Osteocyte (in vitro differentiated cells): ENCODE results near the gene KIAA0232. TPM values are rescaled to one million over a fixed set of nuclear protein-coding genes. Genes with fewer than 3 reads are reported as not detected.
"Not testable (repeated sequence)": the region's sequence is repeated elsewhere in the genome, so short reads cannot be mapped to it uniquely, and the experiment has no call there.

Experiments
- DNase-seq: peaks from one replicate; pipeline ENCODE4 v3.0.0; 2021; ENCODE audit warnings: mixed read lengths; ENCODE audit not compliant: unreplicated experiment; ENCODE audit errors: extremely low spot score
- H3K27ac Mint-ChIP-seq: one replicate; pipeline ENCODE4 v1.8.0; 2021; ENCODE audit warnings: mild to moderate bottlenecking, mixed read lengths; ENCODE audit not compliant: unreplicated experiment
- H3K27me3 Mint-ChIP-seq: one replicate; pipeline ENCODE4 v1.8.0; 2021; ENCODE audit warnings: mixed read lengths; ENCODE audit not compliant: unreplicated experiment
- H3K36me3 Mint-ChIP-seq: one replicate; pipeline ENCODE4 v1.8.0; 2021; ENCODE audit warnings: mixed read lengths; ENCODE audit not compliant: unreplicated experiment
- H3K4me1 Mint-ChIP-seq: one replicate; pipeline ENCODE4 v1.8.0; 2021; ENCODE audit warnings: mixed read lengths; ENCODE audit not compliant: unreplicated experiment
- H3K4me3 Mint-ChIP-seq: one replicate; pipeline ENCODE4 v1.8.0; 2021; ENCODE audit warnings: mild to moderate bottlenecking, moderate library complexity, mixed read lengths; ENCODE audit not compliant: unreplicated experiment
- H3K9me3 Mint-ChIP-seq: one replicate; pipeline ENCODE4 v1.8.0; 2021; ENCODE audit warnings: mixed read lengths; ENCODE audit not compliant: unreplicated experiment
- total RNA-seq: library from RNA; stranded (reverse); gene quantifications from 2 replicates; pipeline ENCODE4 v1.2.1, GENCODE V29; 2021
- TF ChIP-seq, protein P1 (sequence below): fragments of 200-600 bp; sonication (generic); IDR thresholded peaks from 2 replicates; pipeline ENCODE4 v1.5.0; 2021; ENCODE audit warnings: antibody characterized with exemption, mild to moderate bottlenecking, moderate library complexity

KIAA0232 gene
- total RNA-seq, 1 donor from 2014 or later = 27.1 TPM

- peaks cover 21% of the 10 kb centered on the region for H3K36me3 Mint-ChIP-seq
- TF ChIP-seq, protein P1, sequence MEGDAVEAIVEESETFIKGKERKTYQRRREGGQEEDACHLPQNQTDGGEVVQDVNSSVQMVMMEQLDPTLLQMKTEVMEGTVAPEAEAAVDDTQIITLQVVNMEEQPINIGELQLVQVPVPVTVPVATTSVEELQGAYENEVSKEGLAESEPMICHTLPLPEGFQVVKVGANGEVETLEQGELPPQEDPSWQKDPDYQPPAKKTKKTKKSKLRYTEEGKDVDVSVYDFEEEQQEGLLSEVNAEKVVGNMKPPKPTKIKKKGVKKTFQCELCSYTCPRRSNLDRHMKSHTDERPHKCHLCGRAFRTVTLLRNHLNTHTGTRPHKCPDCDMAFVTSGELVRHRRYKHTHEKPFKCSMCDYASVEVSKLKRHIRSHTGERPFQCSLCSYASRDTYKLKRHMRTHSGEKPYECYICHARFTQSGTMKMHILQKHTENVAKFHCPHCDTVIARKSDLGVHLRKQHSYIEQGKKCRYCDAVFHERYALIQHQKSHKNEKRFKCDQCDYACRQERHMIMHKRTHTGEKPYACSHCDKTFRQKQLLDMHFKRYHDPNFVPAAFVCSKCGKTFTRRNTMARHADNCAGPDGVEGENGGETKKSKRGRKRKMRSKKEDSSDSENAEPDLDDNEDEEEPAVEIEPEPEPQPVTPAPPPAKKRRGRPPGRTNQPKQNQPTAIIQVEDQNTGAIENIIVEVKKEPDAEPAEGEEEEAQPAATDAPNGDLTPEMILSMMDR = no peak
- no peaks in the 10 kb centered on the region for H3K9me3 Mint-ChIP-seq
- peak overlapping the region; percentile 12 for H3K27ac Mint-ChIP-seq
- no peak for DNase-seq
- no peaks in the 10 kb centered on the region for H3K27me3 Mint-ChIP-seq
- H3K4me1 Mint-ChIP-seq = peaks cover 25% of the 10 kb centered on the region
- H3K4me3 Mint-ChIP-seq = no peak overlapping the region
These were observed 13.3 kb downstream of the KIAA0232 start for GRCh38 chr4:6795821-6796220.

GRCh38 chr4:6797368-6797767, 14.8 kb downstream of the KIAA0232 start:
- H3K27ac Mint-ChIP-seq, DNase-seq, H3K4me3 Mint-ChIP-seq, H3K27me3 Mint-ChIP-seq, H3K9me3 Mint-ChIP-seq: not testable (repeated sequence)
- peaks cover 14% of the 10 kb centered on the region for H3K4me1 Mint-ChIP-seq
- peaks cover 13% of the 10 kb centered on the region for H3K36me3 Mint-ChIP-seq

GRCh38 chr4:6799091-6799490, 16.6 kb downstream of the KIAA0232 start:
- H3K9me3 Mint-ChIP-seq = no peaks in the 10 kb centered on the region

DNA sequence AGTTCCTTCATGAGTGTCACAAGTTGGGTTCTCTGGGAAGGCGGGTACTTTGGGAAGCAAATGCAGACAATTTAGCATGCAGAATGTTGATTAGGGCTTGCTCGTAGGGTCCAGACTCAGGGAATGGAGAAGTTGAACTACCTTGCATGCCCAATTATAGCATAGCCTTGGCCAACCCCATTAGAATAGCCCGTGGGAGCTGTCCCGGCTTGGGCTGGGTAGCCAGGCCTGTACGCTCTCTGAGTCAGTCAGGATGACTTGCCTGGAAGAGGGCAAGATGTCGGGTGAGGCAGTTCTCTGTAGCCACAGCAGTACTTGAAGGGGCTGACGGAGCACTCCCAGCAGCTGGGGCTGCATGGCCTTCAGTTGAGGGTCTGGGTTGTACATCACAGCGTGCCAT, 19.5 kb downstream of the KIAA0232 start:
- H3K27ac Mint-ChIP-seq = no peak overlapping the region
- DNase-seq = no peak
- H3K9me3 Mint-ChIP-seq = no peaks in the 10 kb centered on the region
- no peak overlapping the region for H3K4me3 Mint-ChIP-seq
- no peaks in the 10 kb centered on the region for H3K27me3 Mint-ChIP-seq
- H3K4me1 Mint-ChIP-seq = peaks cover 21% of the 10 kb centered on the region
- TF ChIP-seq, protein P1 = no peak
- H3K36me3 Mint-ChIP-seq = peaks cover 10% of the 10 kb centered on the region

More at GRCh38 chr4:6799091-6799490, 16.6 kb downstream of the KIAA0232 start:
- Mint-ChIP-seq H3K27ac (no peak overlapping the region), H3K4me1 (peaks cover 16% of the 10 kb centered on the region), H3K27me3 (no peaks in the 10 kb centered on the region), H3K36me3 (peaks cover 16% of the 10 kb centered on the region), H3K4me3 (no peak overlapping the region)
- no peak for DNase-seq
- TF ChIP-seq, protein P1 = no peak

GRCh38 chr4:6802626-6803025, 20.1 kb downstream of the KIAA0232 start:
- Mint-ChIP-seq H3K36me3 (peaks cover 10% of the 10 kb centered on the region), H3K4me3 (no peak overlapping the region), H3K9me3 (no peaks in the 10 kb centered on the region), H3K4me1 (peaks cover 27% of the 10 kb centered on the region), H3K27ac (no peak overlapping the region), H3K27me3 (no peaks in the 10 kb centered on the region)
- no peak for DNase-seq
- TF ChIP-seq, protein P1 = no peak

GRCh38 chr4:6803246-6803645, 20.7 kb downstream of the KIAA0232 start:
- no peaks in the 10 kb centered on the region for H3K9me3 Mint-ChIP-seq
- peaks cover 10% of the 10 kb centered on the region for H3K36me3 Mint-ChIP-seq
- TF ChIP-seq, protein P1 = no peak
- H3K27me3 Mint-ChIP-seq = no peaks in the 10 kb centered on the region
- no peak overlapping the region for H3K27ac Mint-ChIP-seq
- H3K4me1 Mint-ChIP-seq = peaks cover 30% of the 10 kb centered on the region
- no peak overlapping the region for H3K4me3 Mint-ChIP-seq
- DNase-seq = no peak
